ENCODE data around the gene FOLR1.

The FOLR1 gene

DNA sequence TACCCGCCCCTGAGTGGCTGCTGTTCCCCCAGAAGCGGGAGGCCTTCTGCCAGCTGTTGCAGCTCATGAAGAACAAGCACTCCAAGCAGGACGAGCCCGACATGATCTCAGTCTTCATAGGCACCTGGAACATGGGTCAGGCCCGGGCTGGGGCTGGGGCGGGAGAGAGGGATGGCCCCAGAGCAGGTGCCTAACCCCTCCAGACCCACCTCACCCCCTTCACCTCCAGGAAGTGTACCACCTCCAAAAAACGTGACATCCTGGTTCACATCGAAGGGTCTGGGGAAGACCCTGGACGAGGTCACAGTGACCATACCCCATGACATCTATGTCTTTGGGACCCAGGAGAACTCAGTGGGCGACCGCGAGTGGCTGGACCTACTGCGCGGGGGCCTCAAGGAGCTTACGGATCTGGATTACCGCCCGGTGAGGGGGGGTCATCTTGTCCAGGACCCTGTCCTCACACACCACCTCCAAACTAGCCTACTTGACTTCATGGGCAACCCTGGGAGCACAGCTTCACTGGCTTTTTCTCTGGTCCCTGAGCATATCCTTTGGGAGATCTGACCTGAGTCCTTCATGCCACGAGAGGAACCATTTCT, 38.9 kb downstream of the FOLR1 start:
- Histone ChIP-seq H3K27me3 (ENCODE audit: insufficient read depth, poor library complexity, severe bottlenecking) (no peaks in the 10 kb centered on the region), H3K27ac (replicated peaks) (no peak overlapping the region), H3K4me3 (replicated peaks; ENCODE audit: insufficient read depth, low read length) (no peak overlapping the region)
- TF ChIP-seq, protein P1, sequence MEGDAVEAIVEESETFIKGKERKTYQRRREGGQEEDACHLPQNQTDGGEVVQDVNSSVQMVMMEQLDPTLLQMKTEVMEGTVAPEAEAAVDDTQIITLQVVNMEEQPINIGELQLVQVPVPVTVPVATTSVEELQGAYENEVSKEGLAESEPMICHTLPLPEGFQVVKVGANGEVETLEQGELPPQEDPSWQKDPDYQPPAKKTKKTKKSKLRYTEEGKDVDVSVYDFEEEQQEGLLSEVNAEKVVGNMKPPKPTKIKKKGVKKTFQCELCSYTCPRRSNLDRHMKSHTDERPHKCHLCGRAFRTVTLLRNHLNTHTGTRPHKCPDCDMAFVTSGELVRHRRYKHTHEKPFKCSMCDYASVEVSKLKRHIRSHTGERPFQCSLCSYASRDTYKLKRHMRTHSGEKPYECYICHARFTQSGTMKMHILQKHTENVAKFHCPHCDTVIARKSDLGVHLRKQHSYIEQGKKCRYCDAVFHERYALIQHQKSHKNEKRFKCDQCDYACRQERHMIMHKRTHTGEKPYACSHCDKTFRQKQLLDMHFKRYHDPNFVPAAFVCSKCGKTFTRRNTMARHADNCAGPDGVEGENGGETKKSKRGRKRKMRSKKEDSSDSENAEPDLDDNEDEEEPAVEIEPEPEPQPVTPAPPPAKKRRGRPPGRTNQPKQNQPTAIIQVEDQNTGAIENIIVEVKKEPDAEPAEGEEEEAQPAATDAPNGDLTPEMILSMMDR (IDR thresholded peaks at IDR 0.05; ENCODE audit: insufficient read depth, low read length): no peak
- TF ChIP-seq, protein P2, sequence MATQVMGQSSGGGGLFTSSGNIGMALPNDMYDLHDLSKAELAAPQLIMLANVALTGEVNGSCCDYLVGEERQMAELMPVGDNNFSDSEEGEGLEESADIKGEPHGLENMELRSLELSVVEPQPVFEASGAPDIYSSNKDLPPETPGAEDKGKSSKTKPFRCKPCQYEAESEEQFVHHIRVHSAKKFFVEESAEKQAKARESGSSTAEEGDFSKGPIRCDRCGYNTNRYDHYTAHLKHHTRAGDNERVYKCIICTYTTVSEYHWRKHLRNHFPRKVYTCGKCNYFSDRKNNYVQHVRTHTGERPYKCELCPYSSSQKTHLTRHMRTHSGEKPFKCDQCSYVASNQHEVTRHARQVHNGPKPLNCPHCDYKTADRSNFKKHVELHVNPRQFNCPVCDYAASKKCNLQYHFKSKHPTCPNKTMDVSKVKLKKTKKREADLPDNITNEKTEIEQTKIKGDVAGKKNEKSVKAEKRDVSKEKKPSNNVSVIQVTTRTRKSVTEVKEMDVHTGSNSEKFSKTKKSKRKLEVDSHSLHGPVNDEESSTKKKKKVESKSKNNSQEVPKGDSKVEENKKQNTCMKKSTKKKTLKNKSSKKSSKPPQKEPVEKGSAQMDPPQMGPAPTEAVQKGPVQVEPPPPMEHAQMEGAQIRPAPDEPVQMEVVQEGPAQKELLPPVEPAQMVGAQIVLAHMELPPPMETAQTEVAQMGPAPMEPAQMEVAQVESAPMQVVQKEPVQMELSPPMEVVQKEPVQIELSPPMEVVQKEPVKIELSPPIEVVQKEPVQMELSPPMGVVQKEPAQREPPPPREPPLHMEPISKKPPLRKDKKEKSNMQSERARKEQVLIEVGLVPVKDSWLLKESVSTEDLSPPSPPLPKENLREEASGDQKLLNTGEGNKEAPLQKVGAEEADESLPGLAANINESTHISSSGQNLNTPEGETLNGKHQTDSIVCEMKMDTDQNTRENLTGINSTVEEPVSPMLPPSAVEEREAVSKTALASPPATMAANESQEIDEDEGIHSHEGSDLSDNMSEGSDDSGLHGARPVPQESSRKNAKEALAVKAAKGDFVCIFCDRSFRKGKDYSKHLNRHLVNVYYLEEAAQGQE (IDR thresholded peaks at IDR 0.05; ENCODE audit: insufficient replicate concordance, low read depth): no peak
- TF ChIP-seq SPI1 (IDR thresholded peaks at IDR 0.05; ENCODE audit: borderline replicate concordance, low read depth) (no peak), GABPA (IDR thresholded peaks at IDR 0.05; ENCODE audit: low read depth) (no peak), POLR2AphosphoS5 (IDR thresholded peaks at IDR 0.05; ENCODE audit: low read depth) (no peak)
- DNase-seq (ENCODE audit: low read depth in 1 of 2, low spot score in 1 of 2): no peak

DNA sequence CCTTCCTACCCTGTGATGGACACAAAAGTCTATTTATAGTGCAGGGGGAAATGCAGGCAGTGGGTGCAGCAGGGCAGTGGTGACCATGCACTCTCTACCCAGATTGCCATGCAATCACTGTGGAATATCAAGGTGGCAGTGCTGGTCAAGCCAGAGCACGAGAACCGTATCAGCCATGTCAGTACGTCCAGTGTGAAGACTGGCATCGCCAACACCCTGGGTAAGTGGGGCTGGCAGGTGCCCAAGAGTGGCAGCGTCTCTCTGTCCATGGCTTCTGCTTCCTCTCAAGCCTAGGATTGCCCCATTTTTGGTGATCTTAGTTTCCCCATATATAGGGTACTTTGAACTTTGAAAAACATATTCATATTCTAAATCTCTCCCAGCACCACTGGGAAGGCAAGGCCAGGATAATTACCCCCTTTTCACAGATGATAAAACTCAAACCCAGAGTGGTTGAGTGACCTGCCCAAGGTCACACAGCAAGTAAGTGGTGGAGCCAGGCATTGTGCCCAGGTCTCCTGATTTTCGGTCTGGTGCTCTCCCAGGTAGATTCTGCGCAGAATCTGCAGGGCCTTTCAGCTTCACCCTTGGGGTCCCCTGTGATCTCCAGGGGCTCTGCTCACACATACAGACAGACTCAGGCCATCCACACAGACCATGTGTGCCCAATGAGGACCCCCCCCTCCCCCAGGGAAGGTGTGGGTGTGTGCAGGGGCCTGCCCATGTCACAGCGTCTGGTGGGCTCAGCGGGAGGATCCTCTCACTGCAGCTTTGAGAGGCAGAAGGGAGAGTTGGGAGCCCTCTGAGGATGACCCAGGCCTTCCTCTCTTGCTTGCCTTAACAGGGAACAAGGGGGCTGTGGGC, 39.7 kb downstream of the FOLR1 start:
- H3K27ac ChIP-seq (replicated peaks): no peak overlapping the region
- H3K4me3 ChIP-seq (replicated peaks; ENCODE audit: insufficient read depth, low read length): no peak overlapping the region
- no peak for TF ChIP-seq SPI1 (IDR thresholded peaks at IDR 0.05; ENCODE audit: borderline replicate concordance, low read depth)
- TF ChIP-seq, protein P2 (IDR thresholded peaks at IDR 0.05; ENCODE audit: insufficient replicate concordance, low read depth): no peak
- no peak for DNase-seq (ENCODE audit: low read depth in 1 of 2, low spot score in 1 of 2)
- no peaks in the 10 kb centered on the region for H3K27me3 ChIP-seq (ENCODE audit: insufficient read depth, poor library complexity, severe bottlenecking)

DNA sequence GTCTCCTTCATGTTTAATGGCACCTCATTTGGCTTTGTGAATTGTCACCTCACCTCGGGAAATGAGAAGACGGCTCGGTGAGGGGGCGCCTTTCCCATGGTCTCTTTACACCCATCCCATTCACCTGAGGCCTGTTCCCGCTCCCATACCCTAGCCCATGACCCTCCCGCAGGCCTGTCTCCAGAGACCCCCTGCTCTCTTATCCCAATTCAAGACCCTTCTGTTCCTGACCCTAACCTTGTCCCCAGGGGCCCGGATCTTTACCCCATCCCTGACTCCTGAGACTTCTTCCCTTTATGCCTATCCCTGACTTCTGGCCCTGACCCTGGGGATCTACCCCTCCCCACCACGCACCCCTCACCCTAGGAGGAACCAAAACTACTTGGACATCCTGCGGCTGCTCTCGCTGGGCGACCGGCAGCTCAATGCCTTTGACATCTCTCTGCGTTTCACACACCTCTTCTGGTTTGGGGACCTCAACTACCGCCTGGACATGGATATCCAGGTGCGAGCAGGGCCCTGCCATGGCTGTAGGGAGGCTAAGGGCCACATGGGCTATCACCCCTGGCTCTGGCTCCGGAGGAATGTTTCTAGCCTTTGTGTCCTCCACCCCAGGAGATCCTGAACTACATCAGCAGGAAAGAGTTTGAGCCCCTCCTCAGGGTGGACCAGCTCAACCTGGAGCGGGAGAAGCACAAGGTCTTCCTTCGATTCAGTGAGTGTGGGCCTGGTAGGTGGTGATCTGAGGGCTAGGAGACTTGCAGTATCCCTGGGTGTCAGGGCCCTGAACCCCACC, 40.5 kb downstream of the FOLR1 start:
- Histone ChIP-seq H3K27me3 (ENCODE audit: insufficient read depth, poor library complexity, severe bottlenecking) (no peaks in the 10 kb centered on the region), H3K4me3 (replicated peaks; ENCODE audit: insufficient read depth, low read length) (no peak overlapping the region), H3K27ac (replicated peaks) (no peak overlapping the region)
- no peak for TF ChIP-seq GABPA (IDR thresholded peaks at IDR 0.05; ENCODE audit: low read depth)
- TF ChIP-seq, protein P1 (IDR thresholded peaks at IDR 0.05; ENCODE audit: insufficient read depth, low read length): no peak
- TF ChIP-seq POLR2AphosphoS5 (IDR thresholded peaks at IDR 0.05; ENCODE audit: low read depth): no peak
- TF ChIP-seq SPI1 (IDR thresholded peaks at IDR 0.05; ENCODE audit: borderline replicate concordance, low read depth): no peak
- TF ChIP-seq, protein P2 (IDR thresholded peaks at IDR 0.05; ENCODE audit: insufficient replicate concordance, low read depth): no peak
- DNase-seq (ENCODE audit: low read depth in 1 of 2, low spot score in 1 of 2): no peak
